Panc1 (cell line): ENCODE results near the gene TAOK1.
"Not testable (repeated sequence)": the region's sequence is repeated elsewhere in the genome, so short reads cannot be mapped to it uniquely, and the experiment has no call there.

Experiments used
- CTCF ChIP-seq: fragments of 450-650 bp; IDR thresholded peaks from 2 replicates; pipeline ENCODE4 v1.5.1; 2017; ENCODE audit warnings: mild to moderate bottlenecking
- POLR2AphosphoS5 ChIP-seq: IDR thresholded peaks from 2 replicates; pipeline ENCODE4 v1.6.1; 2012; ENCODE audit warnings: mild to moderate bottlenecking, low read depth, low read length, moderate library complexity
- REST ChIP-seq, 2 experiments: IDR thresholded peaks; 2 replicates each; pipeline ENCODE4 v1.6.1; 2011 to 2012; ENCODE audit warnings: low read depth in 2 of 2, control low read depth in 1 of 2, low read length in 1 of 2, mild to moderate bottlenecking in 1 of 2, moderate library complexity in 1 of 2; ENCODE audit not compliant: insufficient read depth in 1 of 2
- SIN3A ChIP-seq: IDR thresholded peaks from 2 replicates; pipeline ENCODE4 v1.6.1; 2012; ENCODE audit warnings: low read depth, mild to moderate bottlenecking, low read length, moderate library complexity, borderline replicate concordance; ENCODE audit not compliant: insufficient read depth

- not testable (repeated sequence) for TF ChIP-seq CTCF; POLR2AphosphoS5; REST (IDR thresholded peaks at IDR 0.05; ENCODE audit: insufficient read depth in 1 of 2, low read depth in 2 of 2, low read length in 1 of 2); SIN3A
Measured at GRCh38 chr17:29473437-29473836, 83.3 kb downstream of the TAOK1 start.
